Activated B cell treated with CpG ODN at 0.5 μM for 24 hours (primary cell): ENCODE results near the gene RGS10. TPM values are rescaled to one million over a fixed set of nuclear protein-coding genes. Genes with fewer than 3 reads are reported as not detected.
A peak's percentile ranks its signal among the peaks of the same experiment; 100 is the strongest.

Experiments
- ATAC-seq: fragments of 200-7000 bp; cut with Tn5 transposase; one replicate; pipeline ENCODE4 v1.10.0; 2021; ENCODE audit warnings: low read depth, mild to moderate bottlenecking, moderate library complexity
- CTCF ChIA-PET: fragments of 350-600 bp; sonication (Branson Sonifier 250); formaldehyde crosslinking; loops from one replicate; lab custom pipeline; 2021; ENCODE audit warnings: antibody characterized with exemption; lab: Charles Lee
- POLR2A ChIA-PET: fragments of 350-600 bp; sonication (Branson Sonifier 250); formaldehyde crosslinking; loops from one replicate; lab custom pipeline; 2021; ENCODE audit warnings: antibody characterized with exemption; lab: Charles Lee
- DNase-seq: peaks from one replicate; pipeline ENCODE4 v3.0.0; 2022
- H3K27ac Mint-ChIP-seq: one replicate; pipeline ENCODE4 v1.8.0; 2020; ENCODE audit warnings: mixed read lengths
- H3K27me3 Mint-ChIP-seq: one replicate; pipeline ENCODE4 v1.8.0; 2021; ENCODE audit warnings: mixed read lengths
- H3K36me3 Mint-ChIP-seq: one replicate; pipeline ENCODE4 v1.8.0; 2021; ENCODE audit warnings: low read depth, mixed read lengths
- H3K4me1 Mint-ChIP-seq: one replicate; pipeline ENCODE4 v1.8.0; 2021; ENCODE audit warnings: mixed read lengths
- H3K4me3 Mint-ChIP-seq: one replicate; pipeline ENCODE4 v1.8.0; 2020; ENCODE audit warnings: mild to moderate bottlenecking, mixed read lengths
- H3K9me3 Mint-ChIP-seq: one replicate; pipeline ENCODE4 v1.8.0; 2020; ENCODE audit warnings: mixed read lengths
- intact Hi-C: fragments of 100-400 bp; cut with micrococcal nuclease; formaldehyde crosslinking; loops from one replicate; pipeline ENCODE4 v1.15.1; 2024
- total RNA-seq: library from RNA; stranded (reverse); gene quantifications from 2 replicates; pipeline ENCODE4 v1.2.3, GENCODE V29; 2022
- TF ChIP-seq, protein P1 (sequence below): fragments of 200-600 bp; IDR thresholded peaks from one replicate; pipeline ENCODE4 v1.8.0; 2022; ENCODE audit warnings: antibody characterized with exemption, mild to moderate bottlenecking

RGS10 gene
- total RNA-seq, 1 donor from 2014 or later: 53.5 TPM

DNA sequence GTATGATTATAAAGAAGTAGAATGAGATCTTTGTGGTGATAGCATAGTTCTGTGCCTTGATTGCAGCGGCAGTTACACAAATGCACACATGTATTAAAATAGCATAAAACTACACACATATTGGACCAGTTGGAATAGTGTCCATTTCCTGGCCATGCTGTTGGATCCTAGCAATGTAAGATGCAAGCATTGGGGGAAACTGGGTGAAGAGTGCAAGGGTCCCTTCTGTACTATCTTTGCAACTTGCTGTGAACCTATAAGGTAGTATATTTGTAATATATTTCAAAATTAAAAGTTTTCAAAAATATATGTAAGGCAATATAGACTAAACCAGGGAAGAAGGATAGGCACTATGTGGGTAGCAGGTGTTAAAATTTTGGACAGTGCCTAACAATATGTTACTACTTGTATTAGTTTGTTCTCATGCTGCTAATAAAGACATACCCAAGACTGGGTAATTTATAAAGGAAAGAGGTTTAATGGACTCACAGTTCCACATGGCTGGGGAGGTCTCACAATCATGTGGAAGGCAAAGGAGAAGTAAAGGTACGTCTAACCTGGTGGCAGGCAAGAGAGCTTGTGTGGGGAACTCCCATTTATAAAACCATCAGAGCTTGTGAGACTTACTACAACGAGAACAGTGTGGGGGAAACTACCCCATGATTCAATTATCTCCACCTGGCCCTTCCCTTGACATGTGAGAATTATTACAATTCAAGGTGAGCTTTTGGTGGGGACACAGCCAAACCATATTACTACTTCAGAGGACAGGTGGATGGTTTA lies 71.4 kb downstream of the RGS10 start:
- CTCF ChIA-PET: interaction anchor here (1.4 to 4.1 kb wide), 2 partner anchors 19 to 53 kb away, joined by 3 to 17 read pairs; no protein-coding TSS in a partner anchor
- POLR2A ChIA-PET: interaction anchor here (0.5 to 2.1 kb wide), 6 partner anchors 7 to 253 kb away, joined by 3 to 10 read pairs (median 4); no protein-coding TSS in a partner anchor

DNA sequence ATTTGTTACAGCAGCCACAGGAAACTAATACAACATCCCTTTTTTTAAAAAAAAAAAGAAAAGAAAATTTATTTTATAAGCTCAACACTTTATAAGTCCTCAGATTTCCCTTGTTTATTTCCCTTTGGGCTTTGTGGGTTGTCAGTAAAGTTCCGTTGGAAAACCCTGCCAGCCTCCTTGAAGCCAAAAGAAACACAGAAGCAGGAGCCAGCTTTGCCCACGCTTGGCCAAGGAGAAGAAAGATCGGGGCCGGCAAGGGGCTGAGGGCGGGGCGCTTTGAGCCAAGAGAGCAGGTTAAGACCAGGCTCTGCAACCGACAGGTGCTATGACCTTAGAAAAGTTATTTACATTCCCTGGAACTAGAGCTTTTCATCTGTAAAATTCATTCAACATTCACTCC lies 72.7 kb downstream of the RGS10 start:
- intact Hi-C loops: no loop called here
- POLR2A ChIA-PET: interaction anchor here (0.6 to 2.1 kb wide), 2 partner anchors 8 to 201 kb away, joined by 3 to 7 read pairs; no protein-coding TSS in a partner anchor
- Mint-ChIP-seq H3K4me1 (peaks cover 15% of the 10 kb centered on the region), H3K9me3 (peaks cover 7% of the 10 kb centered on the region), H3K27ac (no peak overlapping the region), H3K36me3 (no peaks in the 10 kb centered on the region), H3K4me3 (no peak overlapping the region), H3K27me3 (peaks cover 7% of the 10 kb centered on the region)
- no peak for DNase-seq
- TF ChIP-seq, protein P1, sequence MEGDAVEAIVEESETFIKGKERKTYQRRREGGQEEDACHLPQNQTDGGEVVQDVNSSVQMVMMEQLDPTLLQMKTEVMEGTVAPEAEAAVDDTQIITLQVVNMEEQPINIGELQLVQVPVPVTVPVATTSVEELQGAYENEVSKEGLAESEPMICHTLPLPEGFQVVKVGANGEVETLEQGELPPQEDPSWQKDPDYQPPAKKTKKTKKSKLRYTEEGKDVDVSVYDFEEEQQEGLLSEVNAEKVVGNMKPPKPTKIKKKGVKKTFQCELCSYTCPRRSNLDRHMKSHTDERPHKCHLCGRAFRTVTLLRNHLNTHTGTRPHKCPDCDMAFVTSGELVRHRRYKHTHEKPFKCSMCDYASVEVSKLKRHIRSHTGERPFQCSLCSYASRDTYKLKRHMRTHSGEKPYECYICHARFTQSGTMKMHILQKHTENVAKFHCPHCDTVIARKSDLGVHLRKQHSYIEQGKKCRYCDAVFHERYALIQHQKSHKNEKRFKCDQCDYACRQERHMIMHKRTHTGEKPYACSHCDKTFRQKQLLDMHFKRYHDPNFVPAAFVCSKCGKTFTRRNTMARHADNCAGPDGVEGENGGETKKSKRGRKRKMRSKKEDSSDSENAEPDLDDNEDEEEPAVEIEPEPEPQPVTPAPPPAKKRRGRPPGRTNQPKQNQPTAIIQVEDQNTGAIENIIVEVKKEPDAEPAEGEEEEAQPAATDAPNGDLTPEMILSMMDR: no peak
- CTCF ChIA-PET: interaction anchor here (1.1 to 4.1 kb wide), 3 partner anchors 20 to 263 kb away, joined by 3 to 17 read pairs (median 4); partner anchors contain the start of gene GRK5
- ATAC-seq: no peak

More for the DNA sequence above, 71.4 kb downstream of the RGS10 start:
- TF ChIP-seq, protein P1: no peak
- no peaks in the 10 kb centered on the region for H3K27me3 Mint-ChIP-seq
- H3K27ac Mint-ChIP-seq: peak overlapping the region; percentile 41
- H3K9me3 Mint-ChIP-seq: peaks cover 7% of the 10 kb centered on the region
- peaks cover 19% of the 10 kb centered on the region for H3K4me1 Mint-ChIP-seq
- intact Hi-C loops: loop anchor here (1.0 kb wide), 1 partner anchor 9 kb away; no protein-coding TSS in a partner anchor
- ATAC-seq: peak; percentile 78
- DNase-seq: no peak
- no peak overlapping the region for H3K4me3 Mint-ChIP-seq
- no peaks in the 10 kb centered on the region for H3K36me3 Mint-ChIP-seq

DNA sequence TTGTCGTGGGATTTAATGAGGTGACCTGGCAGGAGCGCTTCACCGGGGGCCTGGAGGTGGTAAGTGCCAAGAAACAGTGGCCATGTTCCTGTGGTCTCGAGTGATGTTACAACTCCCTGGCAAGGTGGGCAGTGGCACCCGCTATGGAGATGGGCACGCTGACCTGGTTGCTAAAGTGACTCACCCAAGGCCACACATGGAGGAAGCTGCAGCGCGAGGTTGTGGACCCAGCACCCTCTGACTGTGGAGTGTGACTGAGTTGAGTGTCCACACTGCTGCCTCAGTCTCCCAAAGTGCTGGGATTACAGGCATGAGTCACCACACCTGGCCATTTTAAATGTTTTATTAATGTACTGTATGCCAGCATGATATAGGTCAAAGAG lies 73.2 kb downstream of the RGS10 start:
- intact Hi-C loops: no loop called here
- ATAC-seq (no peak), DNase-seq (no peak)
- H3K27ac Mint-ChIP-seq: no peak overlapping the region
- ChIA-PET CTCF (interaction anchor here (1.1 to 4.1 kb wide), 3 partner anchors 20 to 262 kb away, joined by 3 to 17 read pairs (median 4); partner anchors contain the start of gene GRK5), POLR2A (interaction anchor here (2.1 kb wide), 1 partner anchor 9 kb away, joined by 7 read pairs; no protein-coding TSS in a partner anchor)
- H3K9me3 Mint-ChIP-seq: peaks cover 7% of the 10 kb centered on the region
- no peak overlapping the region for H3K4me3 Mint-ChIP-seq
- H3K36me3 Mint-ChIP-seq: no peaks in the 10 kb centered on the region
- TF ChIP-seq, protein P1: no peak
- H3K4me1 Mint-ChIP-seq: peaks cover 15% of the 10 kb centered on the region
- peaks cover 7% of the 10 kb centered on the region for H3K27me3 Mint-ChIP-seq

DNA sequence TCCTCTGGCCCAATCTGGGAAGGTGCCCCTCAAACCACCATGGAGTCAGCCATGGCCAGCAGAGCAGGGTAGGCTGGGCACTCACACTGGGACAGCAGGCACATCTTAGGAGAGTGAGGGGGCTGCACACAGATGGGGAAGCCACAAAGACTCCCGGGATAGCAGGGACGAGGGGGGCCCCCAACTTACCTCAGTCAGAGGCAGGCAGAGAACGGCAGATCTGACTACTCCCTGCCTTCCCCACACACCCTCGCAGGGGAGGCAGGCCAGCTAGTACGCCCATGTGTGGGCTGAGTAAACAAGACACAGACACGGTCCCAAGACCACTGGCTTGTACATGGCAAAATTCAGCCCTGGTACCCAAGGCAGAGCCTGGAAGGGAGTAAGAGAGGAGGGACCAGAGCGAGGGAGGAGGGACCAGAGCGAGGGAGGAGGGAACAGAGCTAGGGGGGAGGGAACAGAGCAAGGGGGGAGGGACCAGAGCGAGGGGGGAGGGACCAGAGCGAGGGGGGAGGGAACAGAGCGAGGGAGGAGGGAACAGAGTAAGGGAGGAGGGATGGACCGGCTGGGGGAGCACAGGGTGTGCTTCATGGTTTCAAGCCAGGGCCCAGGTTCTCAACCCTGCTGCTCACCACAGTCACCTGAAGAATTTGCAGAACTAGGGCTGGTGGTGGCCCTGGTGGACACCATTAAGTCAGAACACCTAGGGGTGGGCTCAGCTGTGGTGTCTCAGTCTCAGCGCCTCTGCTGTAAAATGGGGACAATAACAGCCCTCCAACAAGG lies 73.8 kb downstream of the RGS10 start:
- H3K27me3 Mint-ChIP-seq: peaks cover 7% of the 10 kb centered on the region
- H3K4me3 Mint-ChIP-seq: no peak overlapping the region
- H3K4me1 Mint-ChIP-seq: peaks cover 15% of the 10 kb centered on the region
- TF ChIP-seq, protein P1: no peak
- POLR2A ChIA-PET: interaction anchor here (2.1 kb wide), 1 partner anchor 9 kb away, joined by 7 read pairs; no protein-coding TSS in a partner anchor
- ATAC-seq (no peak), DNase-seq (no peak)
- no peak overlapping the region for H3K27ac Mint-ChIP-seq
- no peaks in the 10 kb centered on the region for H3K36me3 Mint-ChIP-seq
- intact Hi-C loops: no loop called here
- peaks cover 5% of the 10 kb centered on the region for H3K9me3 Mint-ChIP-seq
- CTCF ChIA-PET: interaction anchor here (1.1 kb wide), 1 partner anchor 262 kb away, joined by 3 read pairs; the partner anchor contains the start of gene GRK5
